Astrocyte of the spinal cord (primary cell): ENCODE results near the gene TUBA4A.
A peak's percentile ranks its signal among the peaks of the same experiment; 100 is the strongest.

Source experiments
- DNase-seq: peaks from one replicate; pipeline ENCODE4 v3.0.0; 2011; ENCODE audit warnings: low read depth, low spot score
- H3K4me3 ChIP-seq: 2 replicates; pipeline ENCODE4 v1.5.1; 2011; ENCODE audit warnings: low read depth, mild to moderate bottlenecking, low read length, moderate library complexity
- in situ Hi-C: cut with HindIII; loops from 2 replicates; pipeline ENCODE4 v1.10.0; 2017; ENCODE audit warnings: low sequenced_read_pairs
- TF ChIP-seq, protein P1 (sequence below): IDR thresholded peaks from 2 replicates; pipeline ENCODE4 v1.5.1; 2012; ENCODE audit warnings: low read depth, mild to moderate bottlenecking, low read length, inconsistent platforms

The TUBA4A gene

GRCh38 chr2:219253753-219254589 lies at the start of gene TUBA4A:
TUBA4A (minus strand) TSS chr2:219253918; CDS start chr2:219253858, 60 bp downstream.
- H3K4me3 ChIP-seq = peak within 1 kb of the TSS; percentile 46
- TF ChIP-seq, protein P1, sequence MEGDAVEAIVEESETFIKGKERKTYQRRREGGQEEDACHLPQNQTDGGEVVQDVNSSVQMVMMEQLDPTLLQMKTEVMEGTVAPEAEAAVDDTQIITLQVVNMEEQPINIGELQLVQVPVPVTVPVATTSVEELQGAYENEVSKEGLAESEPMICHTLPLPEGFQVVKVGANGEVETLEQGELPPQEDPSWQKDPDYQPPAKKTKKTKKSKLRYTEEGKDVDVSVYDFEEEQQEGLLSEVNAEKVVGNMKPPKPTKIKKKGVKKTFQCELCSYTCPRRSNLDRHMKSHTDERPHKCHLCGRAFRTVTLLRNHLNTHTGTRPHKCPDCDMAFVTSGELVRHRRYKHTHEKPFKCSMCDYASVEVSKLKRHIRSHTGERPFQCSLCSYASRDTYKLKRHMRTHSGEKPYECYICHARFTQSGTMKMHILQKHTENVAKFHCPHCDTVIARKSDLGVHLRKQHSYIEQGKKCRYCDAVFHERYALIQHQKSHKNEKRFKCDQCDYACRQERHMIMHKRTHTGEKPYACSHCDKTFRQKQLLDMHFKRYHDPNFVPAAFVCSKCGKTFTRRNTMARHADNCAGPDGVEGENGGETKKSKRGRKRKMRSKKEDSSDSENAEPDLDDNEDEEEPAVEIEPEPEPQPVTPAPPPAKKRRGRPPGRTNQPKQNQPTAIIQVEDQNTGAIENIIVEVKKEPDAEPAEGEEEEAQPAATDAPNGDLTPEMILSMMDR = no peak
- peak; percentile 41 for DNase-seq
- in situ Hi-C loops = no loop called here

GRCh38 chr2:219302412-219302968 lies 48.8 kb upstream of the TUBA4A start:
- TF ChIP-seq, protein P1 = no peak
- in situ Hi-C loops = no loop called here
- no peak overlapping the region for H3K4me3 ChIP-seq
- DNase-seq = no peak

DNA sequence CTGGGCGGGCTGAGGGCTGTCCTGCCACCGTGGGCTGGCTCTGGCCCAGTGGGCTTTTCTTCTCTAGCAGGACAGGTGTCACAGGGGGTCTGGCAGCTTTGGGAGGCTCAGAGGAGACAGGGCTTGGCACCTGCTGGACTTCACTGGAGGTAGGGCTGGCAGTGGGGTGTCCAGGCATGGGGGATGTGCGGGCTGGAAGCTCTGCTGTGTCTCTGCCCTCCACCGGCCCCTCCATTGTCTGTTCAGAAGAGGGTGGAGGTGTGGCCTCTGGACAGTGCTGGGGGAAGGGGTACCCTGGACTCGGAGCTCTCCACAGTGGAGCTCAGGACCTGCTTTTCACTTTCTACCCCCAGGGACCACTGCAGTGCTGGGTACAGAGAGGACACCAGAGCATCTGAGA lies 46.3 kb upstream of the TUBA4A start:
- no peak overlapping the region for H3K4me3 ChIP-seq
- TF ChIP-seq, protein P1 = no peak
- no peak for DNase-seq
- in situ Hi-C loops = no loop called here

DNA sequence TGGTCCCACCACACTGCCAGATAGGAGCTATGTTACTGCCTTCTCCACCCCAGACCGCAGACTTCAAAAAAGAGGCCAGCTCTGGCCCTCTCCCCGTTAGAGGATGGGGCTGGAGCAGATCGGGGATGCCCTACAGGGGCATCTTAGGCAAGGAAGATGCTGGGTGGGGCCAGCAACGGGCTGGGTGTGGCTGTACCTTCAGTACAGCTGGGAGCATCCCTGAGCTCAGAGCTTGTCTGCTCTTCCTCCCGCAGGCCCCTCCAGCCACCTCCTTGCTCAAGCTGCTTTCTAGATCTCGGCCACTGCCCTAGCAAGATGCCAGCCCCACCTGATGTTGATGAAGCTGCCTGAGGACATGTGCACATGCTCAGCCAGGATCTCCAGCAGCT lies 45.6 kb upstream of the TUBA4A start:
- TF ChIP-seq, protein P1 = no peak
- in situ Hi-C loops = no loop called here
- DNase-seq = no peak
- H3K4me3 ChIP-seq = no peak overlapping the region

- H3K4me3 ChIP-seq = no peak overlapping the region
- TF ChIP-seq, protein P1 = peak; percentile 99
- in situ Hi-C loops = no loop called here
- DNase-seq = peak; percentile 67
Measured at GRCh38 chr2:219298759-219299371, 45.1 kb upstream of the TUBA4A start.

DNA sequence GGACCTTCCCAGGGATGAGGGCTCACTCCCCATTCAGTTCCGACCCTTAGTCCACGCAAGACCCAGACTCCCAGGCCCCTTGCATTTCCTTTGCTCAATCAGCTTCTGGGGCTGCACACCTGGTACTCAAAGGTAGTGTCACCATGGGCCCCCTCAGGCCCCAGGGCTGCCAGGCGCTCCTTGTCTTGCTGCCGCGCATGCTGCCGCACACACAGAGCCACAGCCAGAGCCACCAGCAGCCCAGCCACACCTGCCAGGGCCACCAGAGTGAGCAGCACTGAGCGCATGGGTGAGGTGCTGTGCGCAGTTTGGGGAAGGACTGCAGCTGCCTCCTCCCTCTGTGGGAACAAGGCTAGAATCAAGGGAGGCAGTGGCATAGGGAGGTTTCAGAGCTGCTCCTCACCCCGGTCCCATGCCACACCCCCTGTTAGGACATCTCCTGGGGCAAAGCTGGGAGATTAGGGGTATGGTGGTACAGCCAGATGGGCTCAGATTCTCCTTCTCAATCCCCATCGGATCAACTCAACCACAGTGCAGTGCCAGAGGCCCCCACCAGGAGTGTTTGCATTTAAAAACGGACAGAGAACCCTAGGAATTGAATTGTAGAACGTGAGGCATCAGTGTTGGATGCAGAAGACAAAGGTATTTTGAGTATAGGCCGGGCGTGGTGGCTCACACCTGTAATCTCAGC lies 44.2 kb upstream of the TUBA4A start:
- in situ Hi-C loops = no loop called here
- TF ChIP-seq, protein P1 = peak; percentile 27
- no peak overlapping the region for H3K4me3 ChIP-seq
- DNase-seq = no peak
